GM12891 (cell line): Measurements from ENCODE around the gene SCRN2.

Experiments
- POLR2A ChIP-seq: IDR thresholded peaks from 2 replicates; pipeline ENCODE4 v1.6.1; 2011; ENCODE audit warnings: low read depth, low read length, control low read depth
- POLR2AphosphoS5 ChIP-seq: IDR thresholded peaks from 2 replicates; pipeline ENCODE4 v1.6.1; 2011; ENCODE audit warnings: low read depth, low read length, control low read depth
- POU2F2 ChIP-seq: IDR thresholded peaks from 2 replicates; pipeline ENCODE4 v1.6.1; 2011; ENCODE audit warnings: low read depth, mild to moderate bottlenecking, control low read depth, low read length, moderate library complexity
- SPI1 ChIP-seq: IDR thresholded peaks from 2 replicates; pipeline ENCODE4 v1.6.1; 2011; ENCODE audit warnings: low read depth, low read length, control low read depth

GRCh38 chr17:47862621-47863440 is 21.8 kb upstream of the SCRN2 start:
- TF ChIP-seq POLR2AphosphoS5 (no peak), POLR2A (no peak), POU2F2 (no peak), SPI1 (peak; percentile 9; the same call in 1 of the 2 replicates)
